ENCODE results near the gene ZXDC.

Gene ZXDC

DNA sequence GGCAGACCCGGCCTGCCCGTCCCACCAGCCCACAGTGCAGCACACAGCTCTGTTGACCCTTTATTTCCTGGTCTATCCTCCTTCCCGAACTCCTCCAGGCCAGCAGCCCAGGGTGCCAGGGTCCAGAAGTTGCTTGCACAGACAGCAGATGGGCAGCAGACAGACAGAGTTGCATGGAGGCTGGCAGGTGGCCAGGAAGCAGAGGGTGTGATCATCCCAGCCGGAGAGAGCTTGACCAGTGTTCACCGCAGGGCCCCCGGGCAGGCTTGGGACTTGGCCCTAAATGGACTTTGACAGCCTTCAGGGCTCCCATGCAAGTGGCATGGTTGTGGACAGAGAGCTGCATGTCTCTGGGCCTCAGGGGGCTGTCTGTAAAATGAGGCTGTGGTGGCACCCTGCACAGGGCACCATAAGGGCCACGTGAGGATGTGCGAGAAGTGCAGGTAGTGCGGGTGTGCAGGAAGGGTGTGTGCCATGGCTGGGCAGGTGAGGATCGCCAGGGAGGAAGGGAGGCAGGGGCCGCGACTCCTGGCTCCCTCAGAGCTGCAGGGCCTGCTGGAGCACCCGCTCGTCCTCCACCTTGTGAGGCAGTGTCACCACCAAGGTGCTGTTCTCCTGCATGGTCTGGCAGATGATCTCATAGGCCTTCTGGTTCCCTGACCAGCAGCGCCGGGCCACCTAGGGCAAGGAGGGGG lies 6.3 kb upstream of the ZXDC start:
- Histone ChIP-seq H3K79me2 (ENCODE audit: control insufficient read depth, insufficient read depth, low read length, unreplicated experiment) (no peaks in the 10 kb centered on the region), H3K36me3 (ENCODE audit: insufficient read depth, low read length) (no peaks in the 10 kb centered on the region), H3K27ac (ENCODE audit: low read depth, low read length) (no peak overlapping the region), H2AFZ (ENCODE audit: low read length, unreplicated experiment) (no peak overlapping the region), H3K4me1 (ENCODE audit: control insufficient read depth, insufficient read depth, low read length, unreplicated experiment) (peaks cover 3% of the 10 kb centered on the region), H3K4me3 (ENCODE audit: low read depth, low read length) (no peak overlapping the region), H3K27me3 (ENCODE audit: insufficient read depth, low read length) (no peaks in the 10 kb centered on the region)

DNA sequence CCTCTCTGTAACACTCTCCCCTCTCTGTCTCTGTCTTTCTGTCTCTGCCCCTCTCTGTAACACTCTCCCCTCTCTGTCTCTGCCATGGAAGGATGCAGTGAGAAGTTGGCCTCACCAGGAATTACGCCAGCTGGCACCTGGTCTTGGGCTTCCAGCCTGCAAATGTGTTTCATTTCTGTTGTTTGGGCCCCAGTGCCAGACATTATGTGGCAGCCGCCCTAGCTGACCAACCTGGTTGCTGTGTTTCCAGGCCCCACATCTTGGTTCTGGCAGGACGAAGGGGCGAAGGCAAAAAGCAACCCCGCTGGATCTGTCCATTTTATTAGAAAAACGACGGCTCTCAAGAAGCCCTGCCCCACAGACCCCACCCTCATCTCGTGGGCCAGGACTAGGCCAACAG lies 5.2 kb upstream of the ZXDC start:
- no peaks in the 10 kb centered on the region for H3K4me1 ChIP-seq (ENCODE audit: control insufficient read depth, insufficient read depth, low read length, unreplicated experiment)
- no peak overlapping the region for H3K4me3 ChIP-seq (ENCODE audit: low read depth, low read length)
- H3K27ac ChIP-seq (ENCODE audit: low read depth, low read length), result no peak overlapping the region
- H3K79me2 ChIP-seq (ENCODE audit: control insufficient read depth, insufficient read depth, low read length, unreplicated experiment), result no peaks in the 10 kb centered on the region
- no peaks in the 10 kb centered on the region for H3K36me3 ChIP-seq (ENCODE audit: insufficient read depth, low read length)
- no peaks in the 10 kb centered on the region for H3K27me3 ChIP-seq (ENCODE audit: insufficient read depth, low read length)
- no peak overlapping the region for H2AFZ ChIP-seq (ENCODE audit: low read length, unreplicated experiment)

DNA sequence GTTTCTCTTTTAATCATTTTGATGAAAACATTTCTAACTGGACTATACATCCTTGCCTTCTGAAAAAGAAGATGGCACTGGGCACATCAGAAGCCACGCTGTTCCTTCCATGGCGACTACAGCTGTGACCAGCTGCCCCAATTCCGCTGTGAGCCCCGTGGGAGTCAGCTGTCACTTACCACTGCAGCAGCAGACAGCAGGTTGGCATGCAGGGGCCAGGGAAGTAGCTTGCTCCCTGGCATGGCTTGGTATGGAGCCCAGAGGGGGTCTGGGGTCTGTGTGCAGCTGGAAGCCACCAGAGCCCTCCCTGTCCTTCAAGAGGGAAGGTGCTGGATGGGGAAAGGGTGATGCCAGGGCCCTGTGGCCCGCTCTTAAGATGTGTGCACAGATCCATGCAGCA lies 4.5 kb upstream of the ZXDC start:
- Histone ChIP-seq H2AFZ (ENCODE audit: low read length, unreplicated experiment) (no peak overlapping the region), H3K4me3 (ENCODE audit: low read depth, low read length) (no peak overlapping the region), H3K36me3 (ENCODE audit: insufficient read depth, low read length) (no peaks in the 10 kb centered on the region)

DNA sequence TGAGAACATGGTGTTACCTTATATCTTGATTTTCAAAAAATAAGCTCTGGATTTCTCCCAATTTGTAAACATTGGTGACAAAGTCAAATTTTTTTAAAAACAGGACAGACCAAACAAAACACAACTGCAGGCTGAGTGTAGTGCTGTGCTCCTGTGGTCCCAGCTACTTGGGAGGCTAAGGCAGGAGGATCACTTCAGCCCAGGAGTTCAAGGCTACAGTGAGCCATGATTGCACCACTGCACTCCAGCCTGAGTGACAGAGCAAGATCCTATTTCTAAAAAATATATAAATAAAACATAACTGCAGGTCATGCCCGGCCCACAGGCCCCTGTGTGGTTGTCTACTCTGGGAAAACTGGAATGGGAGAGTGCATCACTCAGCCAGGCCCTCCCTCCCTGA lies 4.0 kb upstream of the ZXDC start:
- Histone ChIP-seq H3K36me3 (ENCODE audit: insufficient read depth, low read length) (no peaks in the 10 kb centered on the region), H3K4me3 (ENCODE audit: low read depth, low read length) (no peak overlapping the region), H2AFZ (ENCODE audit: low read length, unreplicated experiment) (no peak overlapping the region), H3K27me3 (ENCODE audit: insufficient read depth, low read length) (no peaks in the 10 kb centered on the region), H3K79me2 (ENCODE audit: control insufficient read depth, insufficient read depth, low read length, unreplicated experiment) (peaks cover 5% of the 10 kb centered on the region), H3K4me1 (ENCODE audit: control insufficient read depth, insufficient read depth, low read length, unreplicated experiment) (no peaks in the 10 kb centered on the region), H3K27ac (ENCODE audit: low read depth, low read length) (no peak overlapping the region)

More for the DNA sequence above, 4.5 kb upstream of the ZXDC start:
- Histone ChIP-seq H3K27me3 (ENCODE audit: insufficient read depth, low read length) (no peaks in the 10 kb centered on the region), H3K79me2 (ENCODE audit: control insufficient read depth, insufficient read depth, low read length, unreplicated experiment) (no peaks in the 10 kb centered on the region), H3K27ac (ENCODE audit: low read depth, low read length) (no peak overlapping the region), H3K4me1 (ENCODE audit: control insufficient read depth, insufficient read depth, low read length, unreplicated experiment) (no peaks in the 10 kb centered on the region)

DNA sequence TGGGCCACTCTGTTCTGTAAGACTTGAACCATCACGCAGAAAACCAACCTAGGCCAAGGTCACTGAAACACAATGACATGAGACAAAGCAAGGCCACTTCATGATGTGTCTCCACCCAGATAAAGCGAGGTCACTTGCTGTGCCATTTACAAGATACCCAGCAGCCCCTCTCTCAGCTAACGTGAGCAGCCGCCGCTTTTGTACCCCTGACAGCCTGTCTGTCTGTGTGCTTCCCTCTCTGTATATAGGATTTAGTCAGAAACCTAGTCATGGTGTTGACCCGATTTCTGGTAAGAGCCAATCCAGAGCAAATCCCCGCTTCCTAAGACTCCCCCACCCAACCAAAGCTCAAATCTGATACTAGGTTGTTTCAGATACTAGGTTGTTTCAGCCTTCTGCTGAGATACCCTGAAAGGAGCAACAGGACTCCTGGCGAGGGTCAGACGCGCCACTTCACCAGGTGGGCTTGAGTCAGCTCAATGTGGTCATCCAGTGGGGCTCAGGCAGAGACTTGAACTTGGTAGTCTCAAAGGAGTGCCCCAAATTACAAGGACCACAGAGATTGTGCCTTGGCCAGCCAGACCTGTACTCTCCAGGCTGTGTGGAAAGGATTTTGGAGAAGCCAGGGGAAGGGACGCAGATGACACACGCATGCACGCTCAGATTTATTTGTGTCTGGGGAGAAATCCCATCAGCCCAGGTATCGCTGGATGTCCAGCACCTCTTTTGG lies 3.1 kb upstream of the ZXDC start:
- H3K27ac ChIP-seq (ENCODE audit: low read depth, low read length), result no peak overlapping the region
- H3K36me3 ChIP-seq (ENCODE audit: insufficient read depth, low read length), result no peaks in the 10 kb centered on the region

DNA sequence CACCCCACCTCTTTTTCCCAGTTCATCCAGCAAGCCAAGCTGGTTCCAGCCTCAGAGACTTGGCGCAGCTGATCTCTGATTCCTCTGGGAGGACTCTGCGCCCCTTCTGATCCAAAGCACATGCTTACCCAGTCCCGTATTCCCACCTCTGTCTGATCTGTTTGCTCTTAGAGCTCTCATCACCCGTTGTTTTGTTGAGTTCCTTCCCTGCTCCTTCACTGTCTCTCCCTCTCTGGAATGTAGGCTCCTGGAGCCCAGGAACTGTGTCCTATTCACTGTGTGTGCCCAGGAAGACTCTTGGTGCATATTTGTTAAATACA lies 1.3 kb upstream of the ZXDC start:
- H3K4me3 ChIP-seq (ENCODE audit: low read depth, low read length), result no peak overlapping the region

More for the DNA sequence above, 3.1 kb upstream of the ZXDC start:
- Histone ChIP-seq H3K4me1 (ENCODE audit: control insufficient read depth, insufficient read depth, low read length, unreplicated experiment) (peaks cover 5% of the 10 kb centered on the region), H3K79me2 (ENCODE audit: control insufficient read depth, insufficient read depth, low read length, unreplicated experiment) (peaks cover 13% of the 10 kb centered on the region), H2AFZ (ENCODE audit: low read length, unreplicated experiment) (no peak overlapping the region), H3K4me3 (ENCODE audit: low read depth, low read length) (no peak overlapping the region), H3K27me3 (ENCODE audit: insufficient read depth, low read length) (no peaks in the 10 kb centered on the region)

DNA sequence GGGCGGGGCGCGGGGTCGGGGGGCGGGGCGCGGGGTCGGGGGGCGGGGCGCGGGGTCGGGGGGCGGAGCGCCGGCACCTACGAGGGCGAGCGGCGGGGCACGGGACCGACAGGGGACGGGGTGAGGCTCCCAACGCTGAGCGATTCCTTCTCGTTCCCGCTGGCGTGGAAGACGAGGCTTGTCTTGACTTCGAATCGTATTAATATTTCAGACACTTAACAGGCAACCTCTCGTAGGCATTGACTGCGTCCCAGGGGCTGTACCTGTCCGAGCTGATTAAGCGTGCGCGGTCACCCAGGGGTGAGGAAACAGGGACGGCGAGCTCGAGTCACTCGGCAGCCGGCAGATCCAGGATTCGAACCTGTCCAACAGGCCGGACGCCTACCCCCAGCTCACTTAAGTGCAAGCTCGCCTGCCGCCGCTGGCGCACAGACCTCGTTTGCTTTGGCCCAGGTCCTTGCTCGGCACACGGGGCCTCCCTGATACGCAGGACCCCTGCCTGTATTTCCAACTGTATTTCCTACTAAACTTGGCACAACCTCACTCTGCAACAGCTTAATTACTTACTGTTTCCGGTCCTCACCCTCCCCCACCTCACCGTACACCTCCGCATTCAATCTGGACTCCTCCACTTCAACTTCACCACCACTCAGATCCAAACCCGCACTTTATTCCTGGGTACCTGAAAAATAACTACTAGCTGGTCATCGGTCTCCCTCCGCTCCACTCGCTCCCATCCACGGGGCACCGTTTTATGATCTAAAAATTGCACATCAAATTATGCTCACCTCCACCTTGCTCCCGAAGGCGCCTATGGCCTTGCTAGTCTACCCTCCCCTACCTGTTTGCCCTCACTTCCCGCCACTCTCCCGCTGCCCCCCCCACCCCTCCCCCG lies 722 bp upstream of the ZXDC start:
- peak overlapping the region; percentile 16; the same call in 1 of the 2 replicates for H3K27ac ChIP-seq (ENCODE audit: low read depth, low read length)
- H3K79me2 ChIP-seq (ENCODE audit: control insufficient read depth, insufficient read depth, low read length, unreplicated experiment), result peaks cover 37% of the 10 kb centered on the region
- H3K27me3 ChIP-seq (ENCODE audit: insufficient read depth, low read length), result no peaks in the 10 kb centered on the region
- H3K4me1 ChIP-seq (ENCODE audit: control insufficient read depth, insufficient read depth, low read length, unreplicated experiment), result peaks cover 26% of the 10 kb centered on the region
- H3K36me3 ChIP-seq (ENCODE audit: insufficient read depth, low read length), result peaks cover 7% of the 10 kb centered on the region
- H3K4me3 ChIP-seq (ENCODE audit: low read depth, low read length), result peak overlapping the region; percentile 87
- peak overlapping the region; percentile 34 for H2AFZ ChIP-seq (ENCODE audit: low read length, unreplicated experiment)

More for the DNA sequence above, 1.3 kb upstream of the ZXDC start:
- H3K27ac ChIP-seq (ENCODE audit: low read depth, low read length), result no peak overlapping the region
- H3K79me2 ChIP-seq (ENCODE audit: control insufficient read depth, insufficient read depth, low read length, unreplicated experiment), result peaks cover 30% of the 10 kb centered on the region
- no peak overlapping the region for H2AFZ ChIP-seq (ENCODE audit: low read length, unreplicated experiment)
- peaks cover 1% of the 10 kb centered on the region; the same call in 1 of the 2 replicates for H3K36me3 ChIP-seq (ENCODE audit: insufficient read depth, low read length)
- peaks cover 23% of the 10 kb centered on the region for H3K4me1 ChIP-seq (ENCODE audit: control insufficient read depth, insufficient read depth, low read length, unreplicated experiment)
- no peaks in the 10 kb centered on the region for H3K27me3 ChIP-seq (ENCODE audit: insufficient read depth, low read length)

DNA sequence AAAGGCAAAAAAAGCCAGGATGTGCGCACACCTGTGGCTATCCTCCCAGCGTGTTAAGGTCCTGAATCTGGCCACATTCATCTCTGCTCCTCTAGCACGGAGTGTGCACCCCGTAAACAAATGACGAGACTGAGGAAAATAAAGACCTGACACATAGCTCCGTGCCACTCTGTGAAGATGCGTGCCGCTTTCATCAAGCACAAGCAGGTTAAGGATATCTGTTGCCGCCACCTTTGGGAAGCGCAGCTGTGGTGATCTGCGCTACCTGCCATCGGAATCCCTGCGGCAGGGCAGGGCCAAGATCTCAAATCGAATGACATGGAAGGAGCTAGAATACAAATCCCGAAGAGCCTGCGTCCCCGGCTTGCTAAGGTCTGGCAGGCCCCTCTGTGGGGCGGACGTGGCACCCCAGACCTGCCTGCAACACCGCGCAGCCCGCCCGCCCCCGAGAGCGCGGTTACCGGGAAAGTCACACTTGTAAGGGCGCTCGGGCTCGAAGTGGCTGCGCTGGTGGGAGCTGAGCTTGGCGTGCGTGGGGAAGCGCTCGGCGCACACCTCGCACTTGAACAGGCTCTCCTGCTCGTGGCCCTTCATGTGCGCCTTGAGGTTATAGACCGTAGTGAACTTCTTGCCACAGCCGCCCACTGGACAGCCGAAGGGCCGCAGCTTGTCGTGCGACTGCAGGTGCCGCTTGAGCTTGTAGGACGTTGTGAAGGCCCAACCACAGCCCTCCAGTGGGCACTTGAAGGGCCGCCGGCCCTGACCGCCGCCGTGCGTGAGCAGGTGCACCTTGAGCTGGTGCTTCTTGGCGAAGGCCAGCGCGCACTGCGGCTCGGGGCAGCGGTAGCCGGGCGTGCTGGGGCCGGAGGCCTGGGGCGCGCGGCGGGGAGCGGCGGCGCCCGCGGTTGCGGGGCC lies 936 bp downstream of the ZXDC start:
- Histone ChIP-seq H3K27ac (ENCODE audit: low read depth, low read length) (no peak overlapping the region), H3K4me3 (ENCODE audit: low read depth, low read length) (peak overlapping the region; percentile 98), H3K79me2 (ENCODE audit: control insufficient read depth, insufficient read depth, low read length, unreplicated experiment) (peaks cover 49% of the 10 kb centered on the region), H3K27me3 (ENCODE audit: insufficient read depth, low read length) (no peaks in the 10 kb centered on the region), H2AFZ (ENCODE audit: low read length, unreplicated experiment) (peak overlapping the region; percentile 69), H3K36me3 (ENCODE audit: insufficient read depth, low read length) (peaks cover 22% of the 10 kb centered on the region), H3K4me1 (ENCODE audit: control insufficient read depth, insufficient read depth, low read length, unreplicated experiment) (peaks cover 26% of the 10 kb centered on the region)

DNA sequence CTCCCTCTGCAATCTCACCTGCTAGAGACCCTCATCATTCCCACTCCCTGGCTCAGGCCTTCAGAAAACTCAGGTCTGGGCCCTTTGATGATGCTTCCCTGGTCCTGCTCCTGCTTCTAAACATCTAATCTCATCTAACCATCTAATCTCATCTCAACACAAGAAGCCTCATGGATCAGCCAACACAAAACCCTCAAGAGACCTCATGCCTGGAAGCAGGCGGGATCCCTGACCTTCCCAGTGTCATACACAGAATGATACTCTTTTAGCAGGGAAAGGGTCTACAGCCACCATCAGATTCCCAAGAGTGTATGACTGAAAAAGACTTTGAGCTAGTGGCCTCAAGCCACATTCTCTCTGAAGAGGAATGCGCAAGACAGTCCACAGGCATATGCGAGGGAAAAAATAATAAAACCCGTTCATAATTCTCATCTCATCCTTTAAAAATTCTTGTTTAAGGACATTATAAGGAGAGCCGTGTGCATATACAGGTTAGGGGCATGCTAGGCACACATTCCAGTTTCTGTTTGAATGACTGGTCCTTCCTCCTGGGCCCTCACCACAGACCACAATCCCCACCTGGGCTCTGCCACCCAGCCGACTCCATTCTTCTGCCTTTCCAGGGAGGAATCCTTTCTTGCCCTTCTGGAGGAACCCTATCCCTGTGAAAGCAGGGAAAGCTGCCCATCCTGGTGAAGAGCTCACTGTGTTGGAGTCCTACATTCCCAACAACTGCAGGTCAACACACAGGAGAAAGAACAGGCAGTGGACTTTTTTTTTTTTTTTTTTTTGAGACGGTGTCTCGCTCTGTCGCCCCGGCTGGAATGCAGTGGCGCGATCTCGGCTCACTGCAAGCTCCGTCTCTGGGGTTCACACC lies 2.2 kb downstream of the ZXDC start:
- Histone ChIP-seq H2AFZ (ENCODE audit: low read length, unreplicated experiment) (no peak overlapping the region), H3K36me3 (ENCODE audit: insufficient read depth, low read length) (peaks cover 29% of the 10 kb centered on the region), H3K27ac (ENCODE audit: low read depth, low read length) (peak overlapping the region; percentile 31; the same call in 1 of the 2 replicates), H3K27me3 (ENCODE audit: insufficient read depth, low read length) (no peaks in the 10 kb centered on the region), H3K79me2 (ENCODE audit: control insufficient read depth, insufficient read depth, low read length, unreplicated experiment) (peaks cover 60% of the 10 kb centered on the region), H3K4me1 (ENCODE audit: control insufficient read depth, insufficient read depth, low read length, unreplicated experiment) (peaks cover 26% of the 10 kb centered on the region), H3K4me3 (ENCODE audit: low read depth, low read length) (peak overlapping the region; percentile 98)

Measured in ACC112 (cell line).